Measurements from ENCODE around the gene ZNF485. TPM values are rescaled to one million over a fixed set of nuclear protein-coding genes. Genes with fewer than 3 reads are reported as not detected.

Gene ZNF485
- total and polyA plus RNA-seq, 2 of the 8 experiments (the other 6 are each of a cell fraction or from before 2014, with no cell fraction given): 2.5 to 8.2 TPM

- H2BK12ac ChIP-seq (ENCODE audit: low read depth, low read length): no peak overlapping the region
Measured at GRCh38 chr10:43622038-43622437, 15.8 kb downstream of the ZNF485 start.

More at GRCh38 chr10:43622038-43622437, 15.8 kb downstream of the ZNF485 start:
- TF ChIP-seq E2F6 (IDR thresholded peaks at IDR 0.05): no peak
- TF ChIP-seq POLR2A (IDR thresholded peaks at IDR 0.05; ENCODE audit: control extremely low read depth in 1 of 2, low read depth in 2 of 2, low read length in 2 of 2): no peak
- TF ChIP-seq POU5F1 (IDR thresholded peaks at IDR 0.05; ENCODE audit: low read depth, low read length): no peak
- TF ChIP-seq BCL11A (IDR thresholded peaks at IDR 0.05; ENCODE audit: low read depth in 2 of 2, low read length in 2 of 2): no peak
- no peak for TF ChIP-seq RXRA (IDR thresholded peaks at IDR 0.05; ENCODE audit: insufficient read depth, low read depth, low read length)
- no peak for TF ChIP-seq PHF8 (conservative IDR thresholded peaks at IDR 0.05; ENCODE audit: low read depth, low read length)
- TF ChIP-seq POLR2AphosphoS5 (IDR thresholded peaks at IDR 0.05; ENCODE audit: low read depth, low read length): no peak
- TF ChIP-seq GTF2F1 (IDR thresholded peaks at IDR 0.05; ENCODE audit: borderline replicate concordance, low read depth, low read length): no peak
- no peak for TF ChIP-seq SIX5 (IDR thresholded peaks at IDR 0.05; ENCODE audit: low read depth, low read length)
- no peak for TF ChIP-seq KDM5A (IDR thresholded peaks at IDR 0.05; ENCODE audit: low read length)
- no peak for TF ChIP-seq SAP30 (IDR thresholded peaks at IDR 0.05; ENCODE audit: insufficient read depth, insufficient replicate concordance, low read length)
- TF ChIP-seq RFX5 (IDR thresholded peaks at IDR 0.05; ENCODE audit: borderline replicate concordance, low read depth, low read length): no peak
- no peak for TF ChIP-seq KDM1A (IDR thresholded peaks at IDR 0.05; ENCODE audit: borderline replicate concordance, low read length)
- H3K4me2 ChIP-seq (ENCODE audit: insufficient read depth in 1 of 2, low read depth in 2 of 2, low read length in 2 of 2): no peak overlapping the region
- H3K4me1 ChIP-seq (replicated peaks in 1 of 4; ENCODE audit: control insufficient read depth in 3 of 4, insufficient read depth in 4 of 4, low read length in 3 of 4): no peaks in the 10 kb centered on the region
- H3K23ac ChIP-seq (ENCODE audit: insufficient read length): no peak overlapping the region
- no peak overlapping the region for H2AK5ac ChIP-seq (ENCODE audit: low read depth, low read length)
- no peak overlapping the region for H3K9ac ChIP-seq (replicated peaks in 1 of 4; ENCODE audit: extremely low read depth in 1 of 4, low read depth in 3 of 4, low read length in 3 of 4)
- H2BK5ac ChIP-seq (ENCODE audit: low read depth, low read length): no peak overlapping the region
- DNase-seq (ENCODE audit: low read depth in 1 of 2, low spot score in 2 of 2): no peak
- peaks cover 0 to 10% (median 1%) of the 10 kb centered on the region in 4 experiments; a peak in 4 of 8 replicates for H3K36me3 ChIP-seq (ENCODE audit: control insufficient read depth in 2 of 4, insufficient read depth in 4 of 4, low read length in 3 of 4)
- no peak overlapping the region for H2BK120ac ChIP-seq (replicated peaks; ENCODE audit: low read depth, low read length)
- WGBS, 2 experiments (ENCODE audit: extremely low coverage in 1 of 2, insufficient coverage in 1 of 2, insufficient read length in 1 of 2, insufficient replicate concordance in 2 of 2, low coverage in 1 of 2, low lambda C conversion rate in 2 of 2, missing lambda C conversion rate in 1 of 2): 96% methylated on average over 2 of the region's 2 CpGs; no CpG with 5 or more reads in 1 of the 2 experiments
- no peak overlapping the region for H3K18ac ChIP-seq (ENCODE audit: extremely low read depth, low read length)
- no peak overlapping the region for H4K8ac ChIP-seq (ENCODE audit: extremely low read depth, insufficient read depth, low read length)
- no peak overlapping the region for H2BK20ac ChIP-seq (ENCODE audit: low read length)
- ChIA-PET CTCF (ENCODE audit: partially characterized antibody) (no interaction called here), POLR2A (ENCODE audit: partially characterized antibody) (no interaction called here)
- H3K79me1 ChIP-seq (ENCODE audit: low read depth, low read length): no peaks in the 10 kb centered on the region
- H3K56ac ChIP-seq (replicated peaks; ENCODE audit: insufficient read length, low read depth, low read length): no peak overlapping the region
- no peak overlapping the region for H3K4ac ChIP-seq (replicated peaks; ENCODE audit: insufficient read length, low read depth, low read length)
- FAIRE-seq: no peak
- H4K20me1 ChIP-seq (replicated peaks in 1 of 2; ENCODE audit: control insufficient read depth in 1 of 2, insufficient read depth in 2 of 2, low read length in 2 of 2): no peaks in the 10 kb centered on the region
- no peak overlapping the region for H2BK15ac ChIP-seq (ENCODE audit: low read length)
- no peaks in the 10 kb centered on the region for H3K23me2 ChIP-seq (ENCODE audit: low read depth, low read length)
- no peaks in the 10 kb centered on the region for H3K79me2 ChIP-seq (ENCODE audit: control insufficient read depth in 1 of 2, insufficient read depth in 2 of 2, low read length in 2 of 2)
- no peak overlapping the region for H3K4me3 ChIP-seq (ENCODE audit: extremely low read depth in 1 of 4, insufficient read depth in 2 of 4, low read depth in 3 of 4, low read length in 4 of 4)
- H2AFZ ChIP-seq (ENCODE audit: low read length): no peak overlapping the region
- H4K5ac ChIP-seq (ENCODE audit: insufficient read length, low read depth, low read length): no peak overlapping the region
- H3K27me3 ChIP-seq (replicated peaks in 1 of 4; ENCODE audit: control insufficient read depth in 3 of 4, extremely low read depth in 1 of 4, insufficient read depth in 3 of 4, low read length in 3 of 4): no peaks in the 10 kb centered on the region
- H3K27ac ChIP-seq (ENCODE audit: low read depth, low read length): no peak overlapping the region
- H3K9me3 ChIP-seq (ENCODE audit: insufficient read depth in 2 of 2, low read depth in 1 of 2, low read length in 1 of 2): peaks cover 12 to 29% of the 10 kb centered on the region in 2 experiments
- H4K91ac ChIP-seq (replicated peaks; ENCODE audit: insufficient read length, low read length): no peak overlapping the region
- H3K14ac ChIP-seq (ENCODE audit: insufficient read length): no peak overlapping the region

Measured in H1 (cell line).